Activated CD4-positive, alpha-beta T cell treated with anti-CD3 and anti-CD28 coated beads for 36 hours (primary cell): ENCODE results near the gene SYP. TPM values are rescaled to one million over a fixed set of nuclear protein-coding genes. Genes with fewer than 3 reads are reported as not detected.
A peak's percentile ranks its signal among the peaks of the same experiment; 100 is the strongest.

ENCODE experiments used
- ATAC-seq: fragments of 200-7000 bp; cut with Tn5 transposase; one replicate; pipeline ENCODE4 v1.10.0; 2021; ENCODE audit warnings: mild to moderate bottlenecking, moderate library complexity
- CTCF ChIA-PET: fragments of 350-600 bp; sonication (Branson Sonifier 250); formaldehyde crosslinking; loops from one replicate; lab custom pipeline; 2021; ENCODE audit warnings: antibody characterized with exemption; lab: Charles Lee
- POLR2A ChIA-PET: fragments of 350-600 bp; sonication (Branson Sonifier 250); formaldehyde crosslinking; loops from one replicate; lab custom pipeline; 2021; ENCODE audit warnings: antibody characterized with exemption, inconsistent platforms; lab: Charles Lee
- DNase-seq: peaks from one replicate; pipeline ENCODE4 v3.0.0-alpha.2; 2020
- H3K27ac Mint-ChIP-seq: one replicate; pipeline ENCODE4 v1.8.0; 2021; ENCODE audit warnings: mixed read lengths
- H3K27me3 Mint-ChIP-seq: one replicate; pipeline ENCODE4 v1.8.0; 2021; ENCODE audit warnings: mixed read lengths
- H3K36me3 Mint-ChIP-seq: one replicate; pipeline ENCODE4 v1.8.0; 2021; ENCODE audit warnings: low read depth, mixed read lengths
- H3K4me1 Mint-ChIP-seq: one replicate; pipeline ENCODE4 v1.8.0; 2021; ENCODE audit warnings: mixed read lengths
- H3K4me3 Mint-ChIP-seq: one replicate; pipeline ENCODE4 v1.8.0; 2021; ENCODE audit warnings: mild to moderate bottlenecking, moderate library complexity, mixed read lengths
- H3K9me3 Mint-ChIP-seq: one replicate; pipeline ENCODE4 v1.8.0; 2021; ENCODE audit warnings: low read depth, mixed read lengths
- intact Hi-C, 2 experiments: fragments of 100-400 bp; cut with DNase I in 1 of 2; cut with micrococcal nuclease in 1 of 2; formaldehyde crosslinking; loops; one replicate each; pipeline versions ENCODE4 v1.14.2 to v1.15.1; 2022 to 2024; cut with DNase I, micrococcal nuclease
- total RNA-seq, 2 experiments: library from RNA; stranded (reverse); gene quantifications; one replicate each; pipeline ENCODE4 v1.2.3, GENCODE V29; 2021

The SYP gene
- 1 to 10 TPM; 7.2 to 8.5 TPM for total RNA-seq

- H3K27me3 Mint-ChIP-seq = no peaks in the 10 kb centered on the region
- peaks cover 19% of the 10 kb centered on the region for H3K4me1 Mint-ChIP-seq
- DNase-seq (peak; percentile 94), ATAC-seq (peak; percentile 95)
- H3K4me3 Mint-ChIP-seq = peak within 1 kb of the TSS; percentile 60
- intact Hi-C loops = loop anchor here (1.0 to 2.0 kb wide), 4 partner anchors 9 to 99 kb away; partner anchors contain the start of gene PPP1R3F (in 1 of the 2)
- no peaks in the 10 kb centered on the region for H3K9me3 Mint-ChIP-seq
- H3K36me3 Mint-ChIP-seq = no peaks in the 10 kb centered on the region
- ChIA-PET CTCF (interaction anchor here (0.6 kb wide), 1 partner anchor 557 kb away, joined by 4 read pairs; no protein-coding TSS in a partner anchor), POLR2A (no interaction called here)
- peak within 1 kb of the TSS; percentile 69 for H3K27ac Mint-ChIP-seq
Measured at GRCh38 chrX:49199906-49200771, at the start of gene SYP. Gene SYP (minus strand): TSS chrX:49200193. CDS start chrX:49200186, 7 bp downstream.

- Mint-ChIP-seq H3K36me3 (peaks cover 16% of the 10 kb centered on the region), H3K27ac (no peak overlapping the region), H3K27me3 (no peaks in the 10 kb centered on the region), H3K4me3 (no peak overlapping the region), H3K9me3 (no peaks in the 10 kb centered on the region), H3K4me1 (peaks cover 2% of the 10 kb centered on the region)
- intact Hi-C loops = no loop called here
- ChIA-PET CTCF (no interaction called here), POLR2A (no interaction called here)
- no peak for DNase-seq
- ATAC-seq = no peak
Measured at GRCh38 chrX:49249616-49250015, 49.6 kb upstream of the SYP start.

GRCh38 chrX:49249071-49249470, 49.1 kb upstream of the SYP start:
- no peaks in the 10 kb centered on the region for H3K27me3 Mint-ChIP-seq
- peaks cover 2% of the 10 kb centered on the region for H3K4me1 Mint-ChIP-seq
- ChIA-PET CTCF (interaction anchor here (0.8 kb wide), 1 partner anchor 9 kb away, joined by 3 read pairs; no protein-coding TSS in a partner anchor), POLR2A (no interaction called here)
- H3K36me3 Mint-ChIP-seq = peaks cover 18% of the 10 kb centered on the region
- no peak overlapping the region for H3K4me3 Mint-ChIP-seq
- intact Hi-C loops = no loop called here
- ATAC-seq = no peak
- H3K27ac Mint-ChIP-seq = no peak overlapping the region
- DNase-seq = no peak
- no peaks in the 10 kb centered on the region for H3K9me3 Mint-ChIP-seq

GRCh38 chrX:49247916-49248811, 48.2 kb upstream of the SYP start:
- no peak overlapping the region for H3K27ac Mint-ChIP-seq
- peaks cover 24% of the 10 kb centered on the region for H3K36me3 Mint-ChIP-seq
- no peaks in the 10 kb centered on the region for H3K9me3 Mint-ChIP-seq
- no peak for DNase-seq
- ATAC-seq = peak; percentile 11
- H3K4me1 Mint-ChIP-seq = peaks cover 2% of the 10 kb centered on the region
- no peaks in the 10 kb centered on the region for H3K27me3 Mint-ChIP-seq
- POLR2A ChIA-PET = no interaction called here
- CTCF ChIA-PET = interaction anchor here (0.8 kb wide), 1 partner anchor 8 kb away, joined by 3 read pairs; no protein-coding TSS in a partner anchor
- H3K4me3 Mint-ChIP-seq = no peak overlapping the region
- intact Hi-C loops = no loop called here

GRCh38 chrX:49247346-49247745, 47.4 kb upstream of the SYP start:
- H3K9me3 Mint-ChIP-seq = no peaks in the 10 kb centered on the region
- ATAC-seq (no peak), DNase-seq (no peak)
- ChIA-PET CTCF (no interaction called here), POLR2A (no interaction called here)
- peaks cover 2% of the 10 kb centered on the region for H3K4me1 Mint-ChIP-seq
- no peak overlapping the region for H3K4me3 Mint-ChIP-seq
- peaks cover 24% of the 10 kb centered on the region for H3K36me3 Mint-ChIP-seq
- intact Hi-C loops = no loop called here
- H3K27ac Mint-ChIP-seq = no peak overlapping the region
- no peaks in the 10 kb centered on the region for H3K27me3 Mint-ChIP-seq

GRCh38 chrX:49246541-49246940, 46.5 kb upstream of the SYP start:
- peaks cover 2% of the 10 kb centered on the region for H3K4me1 Mint-ChIP-seq
- POLR2A ChIA-PET = no interaction called here

GRCh38 chrX:49244207-49244606, 44.2 kb upstream of the SYP start:
- intact Hi-C loops = no loop called here
- Mint-ChIP-seq H3K4me3 (no peak overlapping the region), H3K36me3 (peaks cover 25% of the 10 kb centered on the region)

More at GRCh38 chrX:49246541-49246940, 46.5 kb upstream of the SYP start:
- Mint-ChIP-seq H3K27ac (no peak overlapping the region), H3K4me3 (no peak overlapping the region), H3K9me3 (no peaks in the 10 kb centered on the region), H3K27me3 (no peaks in the 10 kb centered on the region), H3K36me3 (peaks cover 24% of the 10 kb centered on the region)
- DNase-seq (no peak), ATAC-seq (no peak)
- CTCF ChIA-PET = no interaction called here
- intact Hi-C loops = no loop called here

GRCh38 chrX:49243166-49243565, 43.2 kb upstream of the SYP start:
- DNase-seq (no peak), ATAC-seq (no peak)
- Mint-ChIP-seq H3K36me3 (peaks cover 23% of the 10 kb centered on the region), H3K27me3 (no peaks in the 10 kb centered on the region), H3K4me1 (peaks cover 5% of the 10 kb centered on the region), H3K27ac (no peak overlapping the region), H3K9me3 (no peaks in the 10 kb centered on the region), H3K4me3 (no peak overlapping the region)
- CTCF ChIA-PET = no interaction called here
- intact Hi-C loops = no loop called here
- POLR2A ChIA-PET = no interaction called here

More at GRCh38 chrX:49244207-49244606, 44.2 kb upstream of the SYP start:
- Mint-ChIP-seq H3K27me3 (no peaks in the 10 kb centered on the region), H3K9me3 (no peaks in the 10 kb centered on the region), H3K27ac (no peak overlapping the region), H3K4me1 (peaks cover 5% of the 10 kb centered on the region)
- ATAC-seq = no peak
- no peak for DNase-seq
- ChIA-PET CTCF (no interaction called here), POLR2A (no interaction called here)

- Mint-ChIP-seq H3K27ac (no peak overlapping the region), H3K4me1 (peaks cover 5% of the 10 kb centered on the region), H3K9me3 (no peaks in the 10 kb centered on the region), H3K27me3 (no peaks in the 10 kb centered on the region), H3K4me3 (no peak overlapping the region), H3K36me3 (peaks cover 21% of the 10 kb centered on the region)
- ATAC-seq (no peak), DNase-seq (no peak)
- intact Hi-C loops = no loop called here
- ChIA-PET CTCF (no interaction called here), POLR2A (no interaction called here)
Measured at GRCh38 chrX:49242545-49243066, 42.6 kb upstream of the SYP start.

GRCh38 chrX:49238735-49239134, 38.7 kb upstream of the SYP start:
- no peak for DNase-seq
- H3K4me1 Mint-ChIP-seq = peaks cover 18% of the 10 kb centered on the region
- ATAC-seq = no peak
- no peaks in the 10 kb centered on the region for H3K9me3 Mint-ChIP-seq
- H3K36me3 Mint-ChIP-seq = peaks cover 17% of the 10 kb centered on the region
- H3K27ac Mint-ChIP-seq = no peak overlapping the region
- H3K4me3 Mint-ChIP-seq = no peak overlapping the region
- CTCF ChIA-PET = interaction anchor here (0.7 to 1.3 kb wide), 2 partner anchors 30 to 232 kb away, joined by 3 to 6 read pairs; no protein-coding TSS in a partner anchor
- intact Hi-C loops = no loop called here
- no peaks in the 10 kb centered on the region for H3K27me3 Mint-ChIP-seq
- POLR2A ChIA-PET = interaction anchor here (1.0 kb wide), 1 partner anchor 27 kb away, joined by 3 read pairs; no protein-coding TSS in a partner anchor

GRCh38 chrX:49237060-49237459, 37.1 kb upstream of the SYP start:
- POLR2A ChIA-PET = no interaction called here
- peaks cover 18% of the 10 kb centered on the region for H3K4me1 Mint-ChIP-seq
- H3K9me3 Mint-ChIP-seq = no peaks in the 10 kb centered on the region
- no peaks in the 10 kb centered on the region for H3K27me3 Mint-ChIP-seq
- CTCF ChIA-PET = no interaction called here
- H3K36me3 Mint-ChIP-seq = peaks cover 13% of the 10 kb centered on the region
- H3K27ac Mint-ChIP-seq = peak overlapping the region; percentile 72
- DNase-seq = no peak
- intact Hi-C loops = no loop called here
- ATAC-seq = no peak
- peak overlapping the region; percentile 86 for H3K4me3 Mint-ChIP-seq
